AG04449 (cell line): ENCODE results near the gene ERCC1.

Experiments used
- CTCF ChIA-PET: fragments of 350-600 bp; formaldehyde crosslinking; extraction: SDS; loops from one replicate; lab custom pipeline; 2021; ENCODE audit warnings: antibody characterized with exemption; lab: Yijun Ruan, JAX
- POLR2A ChIA-PET: fragments of 400-600, 350-600 bp; formaldehyde crosslinking; extraction: SDS; loops from one replicate; lab custom pipeline; 2020; ENCODE audit warnings: antibody characterized with exemption, inconsistent platforms; lab: Yijun Ruan, JAX
- DNase-seq: peaks from one replicate; pipeline ENCODE4 v3.0.0-alpha.2; 2010; ENCODE audit warnings: low read depth, low spot score
- H3K4me3 ChIP-seq: 2 replicates; pipeline ENCODE4 v1.5.1; 2011; ENCODE audit warnings: low read depth, mild to moderate bottlenecking, control low read depth, low read length
- TF ChIP-seq, protein P1 (sequence below): IDR thresholded peaks from one replicate; pipeline ENCODE4 v1.5.1; 2011; ENCODE audit warnings: mild to moderate bottlenecking, moderate library complexity, low read length, control low read depth, inconsistent platforms; ENCODE audit not compliant: insufficient read depth; ENCODE audit errors: missing control alignments

ERCC1 gene

GRCh38 chr19:45442408-45442777, 18.7 kb upstream of the ERCC1 start:
- ChIA-PET CTCF (interaction anchor here (1.0 to 17.3 kb wide), 3 partner anchors 30 to 129 kb away, joined by 3 to 773 read pairs (median 206); partner anchors contain the start of gene FOSB), POLR2A (interaction anchor here (1.0 kb wide), 1 partner anchor 13 kb away, joined by 3 read pairs; no protein-coding TSS in a partner anchor)
- no peak for DNase-seq
- TF ChIP-seq, protein P1, sequence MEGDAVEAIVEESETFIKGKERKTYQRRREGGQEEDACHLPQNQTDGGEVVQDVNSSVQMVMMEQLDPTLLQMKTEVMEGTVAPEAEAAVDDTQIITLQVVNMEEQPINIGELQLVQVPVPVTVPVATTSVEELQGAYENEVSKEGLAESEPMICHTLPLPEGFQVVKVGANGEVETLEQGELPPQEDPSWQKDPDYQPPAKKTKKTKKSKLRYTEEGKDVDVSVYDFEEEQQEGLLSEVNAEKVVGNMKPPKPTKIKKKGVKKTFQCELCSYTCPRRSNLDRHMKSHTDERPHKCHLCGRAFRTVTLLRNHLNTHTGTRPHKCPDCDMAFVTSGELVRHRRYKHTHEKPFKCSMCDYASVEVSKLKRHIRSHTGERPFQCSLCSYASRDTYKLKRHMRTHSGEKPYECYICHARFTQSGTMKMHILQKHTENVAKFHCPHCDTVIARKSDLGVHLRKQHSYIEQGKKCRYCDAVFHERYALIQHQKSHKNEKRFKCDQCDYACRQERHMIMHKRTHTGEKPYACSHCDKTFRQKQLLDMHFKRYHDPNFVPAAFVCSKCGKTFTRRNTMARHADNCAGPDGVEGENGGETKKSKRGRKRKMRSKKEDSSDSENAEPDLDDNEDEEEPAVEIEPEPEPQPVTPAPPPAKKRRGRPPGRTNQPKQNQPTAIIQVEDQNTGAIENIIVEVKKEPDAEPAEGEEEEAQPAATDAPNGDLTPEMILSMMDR, result no peak
- no peak overlapping the region for H3K4me3 ChIP-seq

GRCh38 chr19:45440873-45441654, 17.3 kb upstream of the ERCC1 start:
- no peak for DNase-seq
- CTCF ChIA-PET, result interaction anchor here (0.8 to 17.3 kb wide), 10 partner anchors 9 to 200 kb away, joined by 3 to 773 read pairs (median 30); partner anchors contain the start of gene FOSB
- H3K4me3 ChIP-seq, result no peak overlapping the region

DNA sequence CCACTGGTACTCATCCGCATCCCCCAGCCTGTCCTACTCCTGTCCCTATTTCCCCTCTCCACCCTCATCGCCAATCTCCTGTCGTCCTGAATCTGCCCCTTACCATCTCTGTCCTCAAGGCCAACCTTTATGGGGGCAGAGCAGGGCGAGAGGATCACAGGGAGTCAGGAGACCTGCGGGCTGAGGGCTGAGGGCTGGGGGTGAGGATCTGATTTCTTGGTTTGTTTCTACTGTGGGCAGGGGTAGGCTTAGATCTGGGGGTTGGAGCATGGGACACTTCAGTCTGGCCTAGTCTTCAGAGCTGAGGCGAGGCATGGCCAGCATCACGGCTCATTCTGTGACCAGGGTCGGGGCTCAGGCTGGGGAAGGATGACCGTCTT, 16.5 kb upstream of the ERCC1 start:
- TF ChIP-seq, protein P1, result no peak
- DNase-seq, result no peak
- POLR2A ChIA-PET, result interaction anchor here (1.2 to 1.7 kb wide), 6 partner anchors 9 to 38 kb away, joined by 3 to 26 read pairs (median 6); no protein-coding TSS in a partner anchor
- CTCF ChIA-PET, result interaction anchor here (0.6 to 17.3 kb wide), 26 partner anchors 9 to 254 kb away, joined by 3 to 773 read pairs (median 8); partner anchors contain the start of genes ERCC1, FOSB, PPP1R13L and VASP
- peak overlapping the region; percentile 61 for H3K4me3 ChIP-seq

More at GRCh38 chr19:45440873-45441654, 17.3 kb upstream of the ERCC1 start:
- TF ChIP-seq, protein P1, result no peak
- POLR2A ChIA-PET, result interaction anchor here (0.7 to 1.1 kb wide), 2 partner anchors 38 to 85 kb away, joined by 3 to 5 read pairs; no protein-coding TSS in a partner anchor

DNA sequence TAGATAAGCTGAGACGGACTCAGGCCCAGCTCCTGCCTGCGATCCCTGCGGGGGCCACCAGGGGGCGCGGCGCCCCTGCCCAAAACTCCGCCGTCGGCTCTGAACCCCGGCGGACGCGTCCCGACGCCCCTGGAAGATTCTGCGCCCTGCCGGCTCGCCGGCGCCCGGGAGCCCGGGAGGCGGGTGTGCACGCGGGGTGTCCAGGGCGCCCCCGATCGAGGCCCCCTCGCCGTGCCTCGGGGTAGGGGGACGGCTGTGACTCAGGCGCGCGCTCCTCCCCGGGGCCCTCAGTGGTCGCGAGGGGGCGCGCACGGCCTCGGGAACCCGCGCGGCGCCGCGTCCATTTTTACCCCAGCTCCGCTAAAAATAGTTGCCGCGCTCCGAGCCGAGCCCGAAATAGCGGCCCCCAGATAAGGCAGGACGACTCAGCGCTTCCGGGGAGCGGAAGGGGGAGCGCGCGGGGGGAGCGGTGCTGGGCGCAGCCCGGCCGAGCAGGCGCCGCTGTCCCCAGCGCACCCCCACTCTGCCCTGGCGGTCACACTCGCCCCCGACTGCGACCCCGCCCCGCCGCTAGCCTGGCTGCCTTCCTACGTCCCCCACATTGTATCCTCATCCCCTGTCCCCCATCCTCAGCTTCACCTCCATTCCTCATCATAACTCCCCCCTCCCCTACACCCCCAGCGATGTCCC, 16.0 kb upstream of the ERCC1 start:
- TF ChIP-seq, protein P1, result peak; percentile 85
- no peak for DNase-seq
- CTCF ChIA-PET, result interaction anchor here (0.5 to 17.3 kb wide), 43 partner anchors 9 to 254 kb away, joined by 3 to 773 read pairs (median 6); partner anchors contain the start of genes ERCC1, FOSB, PPP1R13L and SNRPD2

DNA sequence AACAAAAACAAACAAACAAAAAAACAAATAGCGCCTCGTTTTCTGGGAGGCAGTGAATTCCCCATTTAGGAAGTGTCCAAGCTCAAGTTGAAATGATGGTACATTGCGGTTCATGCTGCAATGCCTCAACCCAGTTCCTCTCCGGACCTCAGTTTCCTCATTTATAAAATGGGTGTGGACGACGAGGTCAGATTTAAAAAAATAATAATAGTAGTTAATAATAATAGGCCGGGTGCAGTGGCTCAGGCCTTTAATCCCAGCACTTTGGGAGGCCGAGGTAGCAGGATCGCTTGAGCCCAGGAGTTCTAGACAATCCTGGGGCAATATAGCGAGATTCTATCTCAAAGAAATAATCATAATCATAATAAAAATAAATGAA, 15.5 kb upstream of the ERCC1 start:
- CTCF ChIA-PET, result interaction anchor here (0.5 to 17.3 kb wide), 41 partner anchors 8 to 255 kb away, joined by 3 to 773 read pairs (median 6); partner anchors contain the start of genes ERCC1, FOSB, PPP1R13L and SNRPD2
- TF ChIP-seq, protein P1, result no peak
- POLR2A ChIA-PET, result interaction anchor here (0.8 to 1.7 kb wide), 9 partner anchors 8 to 46 kb away, joined by 3 to 26 read pairs (median 5); partner anchors contain the start of gene FOSB
- H3K4me3 ChIP-seq, result peak overlapping the region; percentile 61
- DNase-seq, result no peak

More for the DNA sequence above, 16.0 kb upstream of the ERCC1 start:
- peak overlapping the region; percentile 61 for H3K4me3 ChIP-seq
- POLR2A ChIA-PET, result interaction anchor here (0.8 to 1.7 kb wide), 9 partner anchors 9 to 46 kb away, joined by 3 to 26 read pairs (median 5); partner anchors contain the start of gene FOSB
